GM19023 (cell line): Measurements from ENCODE around the gene PAX2.

Experiments used
- ATAC-seq: cut with Tn5 transposase; IDR thresholded peaks from one replicate; pipeline ENCODE4 v1.9.1; 2021; ENCODE audit warnings: mild to moderate bottlenecking, moderate library complexity; ENCODE audit not compliant: unreplicated experiment

PAX2 gene

GRCh38 chr10:100873827-100874326 is 128.5 kb downstream of the PAX2 start:
- no peak for ATAC-seq

- no peak for ATAC-seq
Measured at GRCh38 chr10:100874702-100875483, 129.5 kb downstream of the PAX2 start.

- no peak for ATAC-seq
Measured at GRCh38 chr10:100875484-100876166, 130.2 kb downstream of the PAX2 start.

GRCh38 chr10:100876585-100877460 is 131.4 kb downstream of the PAX2 start:
- no peak for ATAC-seq

GRCh38 chr10:100877461-100877850 is 132.1 kb downstream of the PAX2 start:
- ATAC-seq: no peak

- no peak for ATAC-seq
Measured at GRCh38 chr10:100878291-100878910, 133.0 kb downstream of the PAX2 start.
